Measurements from ENCODE around the gene JRKL. TPM values are rescaled to one million over a fixed set of nuclear protein-coding genes. Genes with fewer than 3 reads are reported as not detected.

Gene JRKL
- total RNA-seq, 1 experiment from 2014 or later, result 6.7 TPM

GRCh38 chr11:96390488-96390792, 627 bp downstream of the JRKL start:
- no peaks in the 10 kb centered on the region for H3K9me2 ChIP-seq (ENCODE audit: insufficient read depth)
- H4K20me1 ChIP-seq (ENCODE audit: insufficient read depth), result 0 out of 2 replicates have a peak, but pooled peaks cover 3% of the 10 kb centered on the region
- no peaks in the 10 kb centered on the region for H3K27me3 ChIP-seq (ENCODE audit: insufficient read depth, low read length)
- POLR2A ChIA-PET, result interaction anchor here (1.1 to 1.2 kb wide), 2 partner anchors 465 to 1238 kb away, joined by 3 to 4 read pairs; no protein-coding TSS in a partner anchor
- CTCF ChIA-PET, result interaction anchor here (1.6 to 2.7 kb wide), 2 partner anchors 47 to 554 kb away, joined by 15 to 16 read pairs; partner anchors contain the start of gene MAML2
- no peak overlapping the region for H2AFZ ChIP-seq (ENCODE audit: low read depth, low read length, poor library complexity, severe bottlenecking)
- H3K27ac ChIP-seq (ENCODE audit: low read depth, low read length), result peak overlapping the region; percentile 52; the same call in 1 of the 2 replicates
- H3K4me1 ChIP-seq (ENCODE audit: control insufficient read depth in 1 of 2, insufficient read depth in 2 of 2, low read length in 2 of 2), result peaks cover 3 to 17% of the 10 kb centered on the region in 2 experiments; a peak in 2 of 4 replicates
- DNase-seq (ENCODE audit: low read depth, low spot score) (no peak), ATAC-seq (no peak; the same call in 1 of the 2 replicates)
- H3K4me3 ChIP-seq (replicated peaks in 1 of 2; ENCODE audit: low read depth in 1 of 2, low read length in 2 of 2), result peak overlapping the region; percentile 77 to 88
- no peak for TF ChIP-seq RAD21 (IDR thresholded peaks at IDR 0.05; ENCODE audit: low read depth)
- no peak for TF ChIP-seq EZH2 (IDR thresholded peaks at IDR 0.05)
- TF ChIP-seq, protein P1, sequence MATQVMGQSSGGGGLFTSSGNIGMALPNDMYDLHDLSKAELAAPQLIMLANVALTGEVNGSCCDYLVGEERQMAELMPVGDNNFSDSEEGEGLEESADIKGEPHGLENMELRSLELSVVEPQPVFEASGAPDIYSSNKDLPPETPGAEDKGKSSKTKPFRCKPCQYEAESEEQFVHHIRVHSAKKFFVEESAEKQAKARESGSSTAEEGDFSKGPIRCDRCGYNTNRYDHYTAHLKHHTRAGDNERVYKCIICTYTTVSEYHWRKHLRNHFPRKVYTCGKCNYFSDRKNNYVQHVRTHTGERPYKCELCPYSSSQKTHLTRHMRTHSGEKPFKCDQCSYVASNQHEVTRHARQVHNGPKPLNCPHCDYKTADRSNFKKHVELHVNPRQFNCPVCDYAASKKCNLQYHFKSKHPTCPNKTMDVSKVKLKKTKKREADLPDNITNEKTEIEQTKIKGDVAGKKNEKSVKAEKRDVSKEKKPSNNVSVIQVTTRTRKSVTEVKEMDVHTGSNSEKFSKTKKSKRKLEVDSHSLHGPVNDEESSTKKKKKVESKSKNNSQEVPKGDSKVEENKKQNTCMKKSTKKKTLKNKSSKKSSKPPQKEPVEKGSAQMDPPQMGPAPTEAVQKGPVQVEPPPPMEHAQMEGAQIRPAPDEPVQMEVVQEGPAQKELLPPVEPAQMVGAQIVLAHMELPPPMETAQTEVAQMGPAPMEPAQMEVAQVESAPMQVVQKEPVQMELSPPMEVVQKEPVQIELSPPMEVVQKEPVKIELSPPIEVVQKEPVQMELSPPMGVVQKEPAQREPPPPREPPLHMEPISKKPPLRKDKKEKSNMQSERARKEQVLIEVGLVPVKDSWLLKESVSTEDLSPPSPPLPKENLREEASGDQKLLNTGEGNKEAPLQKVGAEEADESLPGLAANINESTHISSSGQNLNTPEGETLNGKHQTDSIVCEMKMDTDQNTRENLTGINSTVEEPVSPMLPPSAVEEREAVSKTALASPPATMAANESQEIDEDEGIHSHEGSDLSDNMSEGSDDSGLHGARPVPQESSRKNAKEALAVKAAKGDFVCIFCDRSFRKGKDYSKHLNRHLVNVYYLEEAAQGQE (IDR thresholded peaks at IDR 0.05; ENCODE audit: low read depth), result no peak
- TF ChIP-seq JUND (IDR thresholded peaks at IDR 0.05), result no peak
- no peak for TF ChIP-seq FOSL1 (IDR thresholded peaks at IDR 0.05; ENCODE audit: low read depth)
- TF ChIP-seq SP1 (IDR thresholded peaks at IDR 0.05; ENCODE audit: low read depth), result no peak
- TF ChIP-seq, protein P2, sequence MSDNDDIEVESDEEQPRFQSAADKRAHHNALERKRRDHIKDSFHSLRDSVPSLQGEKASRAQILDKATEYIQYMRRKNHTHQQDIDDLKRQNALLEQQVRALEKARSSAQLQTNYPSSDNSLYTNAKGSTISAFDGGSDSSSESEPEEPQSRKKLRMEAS (IDR thresholded peaks at IDR 0.05), result no peak
- no peak for TF ChIP-seq EGR1 (IDR thresholded peaks at IDR 0.05; ENCODE audit: low read depth)
- RAD21 ChIA-PET (ENCODE audit: low non-redundant PET in 1 of 2, low total read pairs in 2 of 2, uncharacterized antibody in 2 of 2, unreplicated experiment in 2 of 2), result interaction anchor here in 1 of 2 experiments (0.6 kb wide), 1 partner anchor 528 kb away, joined by 3 read pairs; no protein-coding TSS in a partner anchor
- peak overlapping the region; percentile 93 for H3K4me2 ChIP-seq (ENCODE audit: low read length)
- no peaks in the 10 kb centered on the region for H3K36me3 ChIP-seq (ENCODE audit: control insufficient read depth in 1 of 2, insufficient read depth in 2 of 2, low read length in 2 of 2)
- peaks cover 15% of the 10 kb centered on the region for H3K79me2 ChIP-seq (ENCODE audit: insufficient read depth, low read length)
- peak overlapping the region; percentile 82 for H3K9ac ChIP-seq (ENCODE audit: low read length)
- TSS peak; percentile 81 for BruUV-seq (replicated peaks)
- intact Hi-C loops (cut with micrococcal nuclease), result loop anchor here (5.0 kb wide), 2 partner anchors 468 to 598 kb away; partner anchors contain the start of genes CEP57 and MTMR2
- H3K9me3 ChIP-seq (ENCODE audit: control insufficient read depth in 1 of 2, insufficient read depth in 1 of 2, low read depth in 1 of 2, low read length in 2 of 2), result no peaks in the 10 kb centered on the region
